PFSK-1 (cell line): Measurements from ENCODE around the gene MRPL39.

Experiments
- FOXP2 ChIP-seq: optimal IDR thresholded peaks from 2 replicates; pipeline ENCODE3; 2011; ENCODE audit warnings: borderline replicate concordance, control low read depth, inconsistent platforms; ENCODE audit not compliant: insufficient read depth; ENCODE audit errors: extremely low read length, extremely low read depth
- POLR2AphosphoS5 ChIP-seq: IDR thresholded peaks from 2 replicates; pipeline ENCODE4 v1.6.1; 2012; ENCODE audit warnings: low read depth, mild to moderate bottlenecking, control low read depth, low read length, moderate library complexity
- SIN3A ChIP-seq: IDR thresholded peaks from 2 replicates; pipeline ENCODE4 v1.6.1; 2012; ENCODE audit warnings: mild to moderate bottlenecking, low read length, moderate library complexity, borderline replicate concordance; ENCODE audit not compliant: insufficient read depth
- TAF1 ChIP-seq: IDR thresholded peaks from 2 replicates; pipeline ENCODE4 v1.6.1; 2012; ENCODE audit warnings: low read length, control low read depth, borderline replicate concordance; ENCODE audit not compliant: insufficient read depth
- TF ChIP-seq, protein P1 (sequence below), 2 experiments: IDR thresholded peaks; 2 replicates each; pipeline versions ENCODE4 v1.6.1 to v1.8.0; 2011 to 2012; ENCODE audit warnings: low read depth in 2 of 2, low read length in 2 of 2, control low read depth in 1 of 2, inconsistent platforms in 1 of 2, mild to moderate bottlenecking in 1 of 2, moderate library complexity in 1 of 2; ENCODE audit not compliant: insufficient read depth in 1 of 2

The MRPL39 gene

DNA sequence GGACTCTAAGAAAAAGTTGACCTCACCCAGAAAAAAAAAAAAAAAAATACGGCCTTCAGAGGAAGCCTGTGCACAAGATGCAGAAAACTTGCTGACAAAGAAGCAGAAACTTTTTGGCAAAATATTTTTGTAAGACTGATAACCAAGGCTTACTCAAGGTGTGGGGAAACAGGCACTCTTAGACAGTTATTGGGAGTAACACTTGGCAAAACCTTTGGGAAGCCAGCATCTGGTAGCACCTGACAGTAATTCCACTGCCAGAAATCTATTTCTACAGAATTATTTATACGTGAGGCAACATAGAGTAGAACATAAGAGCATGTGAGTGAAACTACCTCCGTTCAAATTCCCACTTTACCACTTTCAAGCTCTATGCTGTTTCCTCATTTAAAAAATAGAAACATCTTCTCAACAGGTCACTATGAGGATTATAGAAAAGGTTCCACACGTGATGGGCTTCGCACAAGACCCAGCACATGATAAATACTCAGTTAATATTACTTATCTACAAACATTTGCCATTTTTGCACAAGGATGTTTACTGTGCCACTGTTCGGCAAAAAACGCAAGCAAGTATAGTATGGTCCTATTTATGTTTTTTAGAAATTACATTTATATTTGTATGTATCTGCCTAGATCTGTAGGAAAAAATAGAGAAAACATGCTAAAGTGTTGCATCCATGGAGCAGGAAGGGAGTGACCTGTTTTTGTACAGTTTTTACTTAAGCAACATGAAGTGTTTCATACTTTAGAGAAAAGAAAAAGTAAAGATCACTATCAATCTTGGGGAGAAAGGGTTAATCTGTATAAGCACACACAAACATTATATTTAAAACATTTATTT, 22.2 kb downstream of the MRPL39 start:
- TF ChIP-seq POLR2AphosphoS5 (no peak), TAF1 (no peak), FOXP2 (no peak), SIN3A (no peak)
- TF ChIP-seq, protein P1, sequence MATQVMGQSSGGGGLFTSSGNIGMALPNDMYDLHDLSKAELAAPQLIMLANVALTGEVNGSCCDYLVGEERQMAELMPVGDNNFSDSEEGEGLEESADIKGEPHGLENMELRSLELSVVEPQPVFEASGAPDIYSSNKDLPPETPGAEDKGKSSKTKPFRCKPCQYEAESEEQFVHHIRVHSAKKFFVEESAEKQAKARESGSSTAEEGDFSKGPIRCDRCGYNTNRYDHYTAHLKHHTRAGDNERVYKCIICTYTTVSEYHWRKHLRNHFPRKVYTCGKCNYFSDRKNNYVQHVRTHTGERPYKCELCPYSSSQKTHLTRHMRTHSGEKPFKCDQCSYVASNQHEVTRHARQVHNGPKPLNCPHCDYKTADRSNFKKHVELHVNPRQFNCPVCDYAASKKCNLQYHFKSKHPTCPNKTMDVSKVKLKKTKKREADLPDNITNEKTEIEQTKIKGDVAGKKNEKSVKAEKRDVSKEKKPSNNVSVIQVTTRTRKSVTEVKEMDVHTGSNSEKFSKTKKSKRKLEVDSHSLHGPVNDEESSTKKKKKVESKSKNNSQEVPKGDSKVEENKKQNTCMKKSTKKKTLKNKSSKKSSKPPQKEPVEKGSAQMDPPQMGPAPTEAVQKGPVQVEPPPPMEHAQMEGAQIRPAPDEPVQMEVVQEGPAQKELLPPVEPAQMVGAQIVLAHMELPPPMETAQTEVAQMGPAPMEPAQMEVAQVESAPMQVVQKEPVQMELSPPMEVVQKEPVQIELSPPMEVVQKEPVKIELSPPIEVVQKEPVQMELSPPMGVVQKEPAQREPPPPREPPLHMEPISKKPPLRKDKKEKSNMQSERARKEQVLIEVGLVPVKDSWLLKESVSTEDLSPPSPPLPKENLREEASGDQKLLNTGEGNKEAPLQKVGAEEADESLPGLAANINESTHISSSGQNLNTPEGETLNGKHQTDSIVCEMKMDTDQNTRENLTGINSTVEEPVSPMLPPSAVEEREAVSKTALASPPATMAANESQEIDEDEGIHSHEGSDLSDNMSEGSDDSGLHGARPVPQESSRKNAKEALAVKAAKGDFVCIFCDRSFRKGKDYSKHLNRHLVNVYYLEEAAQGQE (IDR thresholded peaks at IDR 0.05; ENCODE audit: insufficient read depth in 1 of 2, low read depth in 2 of 2, low read length in 2 of 2): no peak

DNA sequence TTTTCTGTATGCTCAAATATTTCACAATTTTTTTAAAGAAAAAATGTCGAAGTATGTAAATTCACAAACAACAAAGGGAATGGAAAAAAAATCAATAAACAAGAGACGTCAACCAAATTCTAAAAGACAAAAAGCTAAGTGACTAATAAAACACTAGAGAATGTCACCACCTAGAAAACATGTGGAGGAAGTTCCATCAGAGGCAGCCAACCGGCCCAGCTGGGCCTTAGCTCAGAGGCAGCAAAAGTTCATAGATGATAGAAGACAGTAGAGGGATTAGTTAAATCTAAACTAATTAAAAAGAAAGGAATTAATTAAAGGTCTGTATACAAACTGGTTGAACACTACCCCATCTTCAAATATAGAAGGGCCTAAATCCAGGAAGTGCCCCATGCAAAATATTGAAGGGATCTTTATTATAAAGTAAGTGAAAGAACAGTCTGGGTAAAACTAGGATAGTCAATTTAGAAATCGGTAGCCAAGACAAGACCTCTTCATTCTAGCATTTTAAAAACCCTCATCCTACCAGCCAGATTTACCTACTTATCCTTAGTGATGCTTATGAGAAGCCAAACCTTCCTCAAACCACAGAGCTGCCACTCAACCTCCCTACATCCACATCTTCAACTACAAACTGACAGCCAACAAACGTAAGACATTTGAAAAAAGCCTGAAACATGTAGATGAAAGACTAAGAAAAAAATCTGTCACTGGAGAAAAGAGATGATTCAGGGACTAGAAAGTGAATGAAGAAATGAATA, 23.7 kb downstream of the MRPL39 start:
- TF ChIP-seq FOXP2 (no peak), TAF1 (no peak), SIN3A (no peak), POLR2AphosphoS5 (no peak)
- TF ChIP-seq, protein P1 (IDR thresholded peaks at IDR 0.05; ENCODE audit: insufficient read depth in 1 of 2, low read depth in 2 of 2, low read length in 2 of 2): no peak

DNA sequence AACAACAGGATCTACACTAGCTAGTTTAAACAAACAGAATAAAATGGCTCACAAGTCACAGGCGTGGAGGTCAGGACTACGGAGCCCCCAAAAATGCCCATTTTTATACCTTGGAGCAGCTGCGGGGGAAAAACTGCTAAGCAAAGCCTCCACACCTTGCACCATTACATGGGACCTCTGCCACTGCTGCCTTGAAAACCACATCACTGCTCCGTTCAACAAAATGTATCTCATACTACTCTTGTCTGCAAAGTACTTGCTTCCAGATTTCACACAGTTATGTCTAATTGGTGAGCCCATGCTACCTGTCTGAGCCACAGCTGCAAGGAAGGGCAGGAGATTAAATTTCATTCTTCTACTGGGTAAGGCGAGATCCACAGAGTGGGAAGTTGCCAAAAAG, 24.4 kb downstream of the MRPL39 start:
- TF ChIP-seq, protein P1 (IDR thresholded peaks at IDR 0.05; ENCODE audit: insufficient read depth in 1 of 2, low read depth in 2 of 2, low read length in 2 of 2): no peak
- no peak for TF ChIP-seq TAF1
- no peak for TF ChIP-seq SIN3A
- TF ChIP-seq FOXP2: no peak
- no peak for TF ChIP-seq POLR2AphosphoS5

DNA sequence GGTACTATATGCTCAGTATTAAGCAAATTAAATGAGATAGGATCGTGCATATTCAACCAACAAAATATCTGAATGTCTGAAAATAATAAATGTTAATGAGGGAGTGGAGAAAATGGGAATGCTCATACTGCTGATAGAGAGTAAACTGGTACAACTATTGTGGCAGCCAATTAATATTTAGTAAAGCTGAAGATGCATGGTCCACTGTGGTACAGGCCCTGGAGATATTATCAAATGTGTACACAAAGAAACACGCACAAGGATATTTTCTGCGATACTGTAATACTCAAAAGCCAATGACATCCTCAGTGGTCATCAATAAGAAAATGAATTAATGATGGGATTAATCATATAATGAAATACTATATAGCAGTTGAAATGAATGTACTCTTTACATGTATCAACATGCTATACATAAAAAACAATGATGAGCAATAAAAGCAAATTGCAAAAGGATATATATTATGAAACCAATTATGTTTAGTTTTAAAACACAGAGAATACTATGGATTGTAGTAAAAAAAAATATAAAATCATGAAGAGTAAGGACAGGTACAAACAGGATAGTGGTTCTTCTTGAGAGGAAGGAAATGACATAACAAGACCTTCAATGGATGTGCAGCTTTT, 25.0 kb downstream of the MRPL39 start:
- TF ChIP-seq, protein P1 (IDR thresholded peaks at IDR 0.05; ENCODE audit: insufficient read depth in 1 of 2, low read depth in 2 of 2, low read length in 2 of 2): no peak
- no peak for TF ChIP-seq TAF1
- no peak for TF ChIP-seq SIN3A
- TF ChIP-seq POLR2AphosphoS5: no peak
